Activated B cell treated with CpG ODN at 0.5 μM for 24 hours (primary cell): ENCODE measurements around the gene ANAPC2. TPM values are rescaled to one million over a fixed set of nuclear protein-coding genes. Genes with fewer than 3 reads are reported as not detected.

Experiments
- ATAC-seq: fragments of 200-7000 bp; cut with Tn5 transposase; one replicate; pipeline ENCODE4 v1.10.0; 2021; ENCODE audit warnings: low read depth, mild to moderate bottlenecking, moderate library complexity
- CTCF ChIA-PET: fragments of 350-600 bp; sonication (Branson Sonifier 250); formaldehyde crosslinking; loops from one replicate; lab custom pipeline; 2021; ENCODE audit warnings: antibody characterized with exemption; lab: Charles Lee
- POLR2A ChIA-PET: fragments of 350-600 bp; sonication (Branson Sonifier 250); formaldehyde crosslinking; loops from one replicate; lab custom pipeline; 2021; ENCODE audit warnings: antibody characterized with exemption; lab: Charles Lee
- DNase-seq: peaks from one replicate; pipeline ENCODE4 v3.0.0; 2022
- H3K27ac Mint-ChIP-seq: one replicate; pipeline ENCODE4 v1.8.0; 2020; ENCODE audit warnings: mixed read lengths
- H3K27me3 Mint-ChIP-seq: one replicate; pipeline ENCODE4 v1.8.0; 2021; ENCODE audit warnings: mixed read lengths
- H3K36me3 Mint-ChIP-seq: one replicate; pipeline ENCODE4 v1.8.0; 2021; ENCODE audit warnings: low read depth, mixed read lengths
- H3K4me1 Mint-ChIP-seq: one replicate; pipeline ENCODE4 v1.8.0; 2021; ENCODE audit warnings: mixed read lengths
- H3K4me3 Mint-ChIP-seq: one replicate; pipeline ENCODE4 v1.8.0; 2020; ENCODE audit warnings: mild to moderate bottlenecking, mixed read lengths
- H3K9me3 Mint-ChIP-seq: one replicate; pipeline ENCODE4 v1.8.0; 2020; ENCODE audit warnings: mixed read lengths
- intact Hi-C: fragments of 100-400 bp; cut with micrococcal nuclease; formaldehyde crosslinking; loops from one replicate; pipeline ENCODE4 v1.15.1; 2024
- total RNA-seq: library from RNA; stranded (reverse); gene quantifications from 2 replicates; pipeline ENCODE4 v1.2.3, GENCODE V29; 2022
- TF ChIP-seq, protein P1 (sequence below): fragments of 200-600 bp; IDR thresholded peaks from one replicate; pipeline ENCODE4 v1.8.0; 2022; ENCODE audit warnings: antibody characterized with exemption, mild to moderate bottlenecking

The ANAPC2 gene
- total RNA-seq, 1 donor from 2014 or later = 93.9 TPM

DNA sequence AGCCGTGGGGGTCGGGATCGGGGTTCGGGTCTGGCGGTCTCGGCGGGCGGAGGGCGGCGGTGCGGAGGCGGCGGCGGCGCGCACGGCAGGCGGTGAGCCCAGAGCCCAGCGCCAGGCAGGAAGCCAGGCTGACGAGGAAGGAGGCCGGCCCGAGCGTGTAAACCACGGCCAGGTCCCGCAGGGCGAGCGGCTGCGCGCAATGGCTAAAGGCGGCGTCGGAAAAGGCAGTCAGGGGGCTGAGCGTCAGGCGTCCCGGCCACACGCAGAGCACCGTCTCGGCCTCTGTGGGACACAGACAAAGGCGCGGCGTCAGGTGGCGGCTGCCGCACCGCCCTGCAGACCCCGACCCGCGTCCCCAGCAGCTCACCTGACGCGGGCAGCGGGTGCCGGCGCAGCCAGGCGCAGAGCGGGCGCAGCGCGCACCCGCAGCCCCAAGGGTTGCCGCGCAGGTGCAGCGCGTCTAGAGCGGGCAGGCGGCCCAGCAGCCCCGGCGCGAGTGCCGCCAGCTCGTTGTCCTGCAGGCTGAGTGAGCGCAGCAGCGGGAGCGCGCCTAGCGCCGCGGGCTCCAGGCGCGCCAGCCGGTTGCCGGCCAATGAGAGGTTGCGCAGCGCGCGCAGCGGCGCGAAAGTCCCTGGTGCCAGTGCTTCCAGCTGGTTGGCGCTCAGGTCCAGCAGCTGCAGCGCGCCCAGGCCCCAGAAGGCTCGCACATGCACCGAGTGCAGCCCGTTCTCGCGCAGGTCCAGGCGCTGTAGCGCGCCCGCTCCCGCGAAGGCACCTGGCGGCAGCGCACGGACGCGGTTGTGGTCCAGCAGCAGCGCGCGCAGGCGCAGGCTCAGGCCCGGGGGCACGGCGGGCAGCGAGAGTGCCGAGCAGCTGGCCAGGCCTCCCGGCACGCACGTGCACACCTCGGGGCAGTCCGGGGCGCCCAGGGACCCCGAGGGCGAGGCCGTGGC lies 19.2 kb downstream of the ANAPC2 start:
- DNase-seq = no peak
- peaks cover 16% of the 10 kb centered on the region for H3K27me3 Mint-ChIP-seq
- TF ChIP-seq, protein P1, sequence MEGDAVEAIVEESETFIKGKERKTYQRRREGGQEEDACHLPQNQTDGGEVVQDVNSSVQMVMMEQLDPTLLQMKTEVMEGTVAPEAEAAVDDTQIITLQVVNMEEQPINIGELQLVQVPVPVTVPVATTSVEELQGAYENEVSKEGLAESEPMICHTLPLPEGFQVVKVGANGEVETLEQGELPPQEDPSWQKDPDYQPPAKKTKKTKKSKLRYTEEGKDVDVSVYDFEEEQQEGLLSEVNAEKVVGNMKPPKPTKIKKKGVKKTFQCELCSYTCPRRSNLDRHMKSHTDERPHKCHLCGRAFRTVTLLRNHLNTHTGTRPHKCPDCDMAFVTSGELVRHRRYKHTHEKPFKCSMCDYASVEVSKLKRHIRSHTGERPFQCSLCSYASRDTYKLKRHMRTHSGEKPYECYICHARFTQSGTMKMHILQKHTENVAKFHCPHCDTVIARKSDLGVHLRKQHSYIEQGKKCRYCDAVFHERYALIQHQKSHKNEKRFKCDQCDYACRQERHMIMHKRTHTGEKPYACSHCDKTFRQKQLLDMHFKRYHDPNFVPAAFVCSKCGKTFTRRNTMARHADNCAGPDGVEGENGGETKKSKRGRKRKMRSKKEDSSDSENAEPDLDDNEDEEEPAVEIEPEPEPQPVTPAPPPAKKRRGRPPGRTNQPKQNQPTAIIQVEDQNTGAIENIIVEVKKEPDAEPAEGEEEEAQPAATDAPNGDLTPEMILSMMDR = no peak
- H3K9me3 Mint-ChIP-seq = no peaks in the 10 kb centered on the region
- H3K4me1 Mint-ChIP-seq = peaks cover 8% of the 10 kb centered on the region
- ChIA-PET POLR2A (interaction anchor here (0.8 to 1.2 kb wide), 2 partner anchors 40 to 42 kb away, joined by 3 to 4 read pairs; no protein-coding TSS in a partner anchor), CTCF (no interaction called here)
- peak; percentile 26 for ATAC-seq
- H3K4me3 Mint-ChIP-seq = peak overlapping the region; percentile 66
- H3K27ac Mint-ChIP-seq = no peak overlapping the region
- H3K36me3 Mint-ChIP-seq = no peaks in the 10 kb centered on the region
- intact Hi-C loops = loop anchor here (5.0 to 10.0 kb wide), 2 partner anchors 42 to 324 kb away; partner anchors contain the start of genes AJM1 and PHPT1

DNA sequence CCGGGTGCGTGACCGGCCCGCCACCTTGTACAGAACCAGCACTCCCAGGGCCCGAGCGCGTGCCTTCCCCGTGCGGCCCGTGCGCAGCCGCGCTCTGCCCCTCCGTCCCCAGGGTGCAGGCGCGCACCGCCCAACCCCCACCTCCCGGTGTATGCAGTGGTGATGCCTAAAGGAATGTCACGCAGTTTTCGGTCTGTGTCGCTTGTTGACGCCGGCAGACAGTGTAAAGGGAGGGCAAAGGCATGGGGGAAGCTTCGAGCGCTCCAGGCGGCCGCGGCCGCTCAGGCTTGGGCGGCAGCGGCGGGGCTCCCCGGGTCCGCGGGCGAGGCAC lies 19.8 kb downstream of the ANAPC2 start:
- peaks cover 8% of the 10 kb centered on the region for H3K4me1 Mint-ChIP-seq
- peak; percentile 26 for ATAC-seq
- H3K27me3 Mint-ChIP-seq = peaks cover 16% of the 10 kb centered on the region
- DNase-seq = no peak
- H3K4me3 Mint-ChIP-seq = peak overlapping the region; percentile 38
- TF ChIP-seq, protein P1 = no peak
- no peaks in the 10 kb centered on the region for H3K36me3 Mint-ChIP-seq
- H3K9me3 Mint-ChIP-seq = no peaks in the 10 kb centered on the region
- POLR2A ChIA-PET = interaction anchor here (0.6 to 1.2 kb wide), 2 partner anchors 39 to 69 kb away, joined by 3 to 9 read pairs; no protein-coding TSS in a partner anchor
- CTCF ChIA-PET = no interaction called here
- intact Hi-C loops = loop anchor here (5.0 to 10.0 kb wide), 2 partner anchors 41 to 324 kb away; partner anchors contain the start of genes AJM1 and PHPT1
- no peak overlapping the region for H3K27ac Mint-ChIP-seq

DNA sequence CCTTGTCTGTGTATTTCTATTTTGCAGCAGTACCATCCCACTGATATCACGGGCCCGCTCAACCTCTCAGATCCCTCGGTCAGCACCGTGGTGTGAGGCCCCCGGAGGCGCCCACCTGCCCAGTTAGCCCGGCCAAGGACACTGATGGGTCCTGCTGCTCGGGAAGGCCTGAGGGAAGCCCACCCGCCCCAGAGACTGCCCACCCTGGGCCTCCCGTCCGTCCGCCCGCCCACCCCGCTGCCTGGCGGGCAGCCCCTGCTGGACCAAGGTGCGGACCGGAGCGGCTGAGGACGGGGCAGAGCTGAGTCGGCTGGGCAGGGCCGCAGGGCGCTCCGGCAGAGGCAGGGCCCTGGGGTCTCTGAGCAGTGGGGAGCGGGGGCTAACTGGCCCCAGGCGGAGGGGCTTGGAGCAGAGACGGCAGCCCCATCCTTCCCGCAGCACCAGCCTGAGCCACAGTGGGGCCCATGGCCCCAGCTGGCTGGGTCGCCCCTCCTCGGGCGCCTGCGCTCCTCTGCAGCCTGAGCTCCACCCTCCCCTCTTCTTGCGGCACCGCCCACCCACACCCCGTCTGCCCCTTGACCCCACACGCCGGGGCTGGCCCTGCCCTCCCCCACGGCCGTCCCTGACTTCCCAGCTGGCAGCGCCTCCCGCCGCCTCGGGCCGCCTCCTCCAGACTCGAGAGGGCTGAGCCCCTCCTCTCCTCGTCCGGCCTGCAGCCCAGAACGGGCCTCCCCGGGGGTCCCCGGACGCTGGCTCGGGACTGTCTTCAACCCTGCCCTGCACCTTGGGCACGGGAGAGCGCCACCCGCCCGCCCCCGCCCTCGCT lies 20.4 kb downstream of the ANAPC2 start:
- Mint-ChIP-seq H3K27me3 (peaks cover 19% of the 10 kb centered on the region), H3K9me3 (no peaks in the 10 kb centered on the region), H3K4me3 (no peak overlapping the region), H3K4me1 (peaks cover 11% of the 10 kb centered on the region), H3K27ac (no peak overlapping the region), H3K36me3 (no peaks in the 10 kb centered on the region)
- no peak for ATAC-seq
- POLR2A ChIA-PET = interaction anchor here (0.6 to 1.4 kb wide), 2 partner anchors 20 to 70 kb away, joined by 5 to 9 read pairs; partner anchors contain the start of genes ANAPC2 and SSNA1
- CTCF ChIA-PET = no interaction called here
- DNase-seq = no peak
- intact Hi-C loops = loop anchor here (5.0 to 10.0 kb wide), 2 partner anchors 41 to 323 kb away; partner anchors contain the start of genes AJM1 and PHPT1
- TF ChIP-seq, protein P1 = no peak

DNA sequence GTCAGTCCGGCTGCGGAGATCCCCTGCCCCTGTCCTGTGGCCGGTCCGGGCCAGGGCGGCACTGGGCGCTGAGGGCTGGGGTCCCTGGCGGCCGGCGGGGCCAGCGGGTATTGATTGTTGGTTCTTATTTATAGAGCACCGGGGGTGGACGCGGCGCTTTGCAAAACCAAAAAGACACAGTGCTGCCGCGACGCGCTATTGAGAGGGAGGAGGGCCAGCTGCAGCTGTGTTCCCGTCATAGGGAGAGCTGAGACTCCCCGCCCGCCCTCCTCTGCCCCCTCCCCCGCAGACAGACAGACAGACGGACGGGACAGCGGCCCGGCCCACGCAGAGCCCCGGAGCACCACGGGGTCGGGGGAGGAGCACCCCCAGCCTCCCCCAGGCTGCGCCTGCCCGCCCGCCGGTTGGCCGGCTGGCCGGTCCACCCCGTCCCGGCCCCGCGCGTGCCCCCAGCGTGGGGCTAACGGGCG lies 21.0 kb downstream of the ANAPC2 start:
- Mint-ChIP-seq H3K9me3 (no peaks in the 10 kb centered on the region), H3K27ac (no peak overlapping the region), H3K36me3 (no peaks in the 10 kb centered on the region), H3K4me1 (peaks cover 11% of the 10 kb centered on the region), H3K27me3 (peaks cover 21% of the 10 kb centered on the region), H3K4me3 (no peak overlapping the region)
- intact Hi-C loops = loop anchor here (5.0 to 10.0 kb wide), 2 partner anchors 40 to 323 kb away; partner anchors contain the start of genes AJM1 and PHPT1
- CTCF ChIA-PET = no interaction called here
- ATAC-seq (no peak), DNase-seq (no peak)
- TF ChIP-seq, protein P1 = no peak
- POLR2A ChIA-PET = interaction anchor here (0.6 to 1.4 kb wide), 3 partner anchors 18 to 100 kb away, joined by 3 to 5 read pairs (median 3); partner anchors contain the start of genes ANAPC2 and SSNA1
